Measurements from ENCODE around the gene USP44. TPM values are rescaled to one million over a fixed set of nuclear protein-coding genes. Genes with fewer than 3 reads are reported as not detected.
"Not testable (repeated sequence)": the region's sequence is repeated elsewhere in the genome, so short reads cannot be mapped to it uniquely, and the experiment has no call there.

Gene USP44
- 2.9 TPM for total RNA-seq

- DNase-seq (ENCODE audit: low spot score), result no peak
Measured at GRCh38 chr12:95551305-95551704, at the start of gene USP44. Gene USP44 (minus strand): TSS chr12:95551476. CDS start chr12:95534256, 17,220 bp downstream.

GRCh38 chr12:95600567-95600966, 49.3 kb upstream of the USP44 start:
- no peak for DNase-seq (ENCODE audit: low spot score)

- no peak for DNase-seq (ENCODE audit: low spot score)
Measured at GRCh38 chr12:95599880-95600279, 48.6 kb upstream of the USP44 start.

DNA sequence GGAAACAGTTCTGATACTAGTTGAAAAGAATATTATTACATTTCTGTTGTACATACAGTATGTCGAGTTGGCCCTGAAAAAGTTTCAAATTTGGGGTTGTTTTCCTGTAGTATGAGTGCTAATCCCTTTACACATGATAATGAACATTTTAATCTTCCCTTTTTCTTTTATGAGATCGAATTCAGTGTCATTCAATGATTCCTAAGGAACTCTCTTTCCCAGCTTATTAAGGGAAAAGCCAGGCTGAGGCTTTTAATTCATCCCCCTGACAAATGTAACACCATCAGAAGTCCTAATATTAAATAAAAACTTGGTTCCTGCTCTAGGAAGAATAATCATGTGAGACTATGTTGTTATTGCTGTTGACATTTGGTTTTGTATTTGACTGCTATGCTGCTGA, 42.9 kb upstream of the USP44 start:
- DNase-seq (ENCODE audit: low spot score), result no peak

DNA sequence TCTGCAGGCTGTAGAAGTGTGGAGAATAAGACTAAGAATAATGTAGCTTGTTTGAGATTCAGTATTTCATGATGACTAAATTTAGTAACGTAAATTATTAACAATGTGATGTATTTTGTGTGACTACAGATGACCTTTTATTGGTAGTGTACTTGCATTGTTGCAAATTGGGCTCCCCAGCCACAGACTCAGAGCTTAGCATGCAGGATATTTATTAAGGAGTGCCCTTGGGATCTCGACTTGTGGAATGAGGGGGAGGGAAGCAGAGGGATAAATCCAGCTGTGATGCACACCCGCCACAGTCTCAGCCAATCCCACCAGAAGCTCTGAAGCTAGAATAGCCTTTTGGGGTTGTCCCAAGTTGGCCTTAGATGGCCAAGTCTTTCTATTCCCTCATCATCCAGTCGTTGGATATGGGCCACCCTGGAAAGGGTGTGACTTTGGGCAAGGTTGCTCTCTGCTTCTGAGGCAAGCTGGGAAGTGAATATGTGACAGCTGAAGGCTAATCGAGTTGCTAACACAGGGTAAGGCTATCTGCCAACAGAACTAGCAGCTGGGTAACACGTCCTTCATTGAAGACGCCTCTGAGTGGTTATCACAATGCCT, 42.1 kb upstream of the USP44 start:
- peak; percentile 49 for DNase-seq (ENCODE audit: low spot score)

GRCh38 chr12:95591731-95592130, 40.5 kb upstream of the USP44 start:
- DNase-seq (ENCODE audit: low spot score), result no peak

DNA sequence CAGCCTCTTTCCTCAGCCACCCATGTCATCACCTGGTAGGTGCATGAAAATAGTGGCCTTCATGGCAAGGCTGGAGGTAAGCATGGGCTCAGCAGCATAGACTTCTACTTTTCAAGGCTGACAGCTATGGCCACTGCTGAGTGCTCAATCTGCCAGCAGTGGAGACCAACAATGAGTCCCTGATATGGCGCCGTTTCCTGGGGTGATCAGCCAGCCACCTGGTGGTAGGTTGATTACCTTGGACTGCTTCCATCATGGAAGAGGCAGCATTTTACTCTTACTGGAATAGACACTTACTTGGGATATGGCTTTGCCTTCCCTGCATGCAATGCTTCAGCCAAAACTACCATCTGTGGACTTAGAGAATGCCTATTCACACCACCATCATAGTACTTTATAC, 39.5 kb upstream of the USP44 start:
- no peak for DNase-seq (ENCODE audit: low spot score)

- DNase-seq (ENCODE audit: low spot score), result no peak
Measured at GRCh38 chr12:95583933-95584332, 32.7 kb upstream of the USP44 start.

DNA sequence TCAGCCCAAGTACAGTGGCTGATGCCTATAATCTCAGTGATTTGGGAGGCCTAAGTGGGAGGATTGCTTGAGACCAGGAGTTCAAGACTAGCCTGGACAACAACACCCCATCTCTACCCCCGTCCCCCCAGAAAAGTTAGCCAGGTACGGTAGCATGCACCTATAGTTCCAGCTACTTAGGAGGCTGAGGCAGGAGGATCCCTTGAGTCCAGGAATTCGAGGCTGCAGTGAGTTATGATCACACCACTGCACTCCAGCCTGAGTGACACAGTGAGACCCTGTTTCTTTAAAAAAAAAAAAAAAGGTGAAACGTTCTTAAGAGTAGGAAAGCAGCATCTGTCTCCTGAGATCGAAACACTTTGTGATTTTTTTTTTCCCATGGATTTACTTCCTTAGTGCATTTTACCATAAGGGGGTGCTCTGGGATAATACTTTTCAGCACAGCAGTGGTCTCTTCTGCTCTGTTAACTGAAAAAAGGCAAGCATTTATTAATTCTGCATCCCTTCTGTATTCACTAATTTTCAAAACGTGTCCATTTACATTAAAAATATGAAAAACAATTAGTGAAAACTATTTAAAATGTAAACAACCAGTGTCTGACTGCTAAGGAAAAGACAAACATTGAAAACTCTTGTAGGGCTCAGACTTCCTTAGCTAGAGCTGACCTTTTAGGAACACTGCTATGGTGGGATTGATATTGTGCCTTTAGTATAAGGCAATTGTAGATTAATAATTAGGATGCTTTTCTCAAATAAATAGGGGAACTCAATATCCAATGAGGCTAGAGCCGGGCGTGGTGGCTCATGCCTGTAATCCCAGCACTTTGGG, 31.2 kb upstream of the USP44 start:
- DNase-seq (ENCODE audit: low spot score), result no peak

GRCh38 chr12:95577820-95578219, 26.5 kb upstream of the USP44 start:
- DNase-seq (ENCODE audit: low spot score), result no peak

- DNase-seq (ENCODE audit: low spot score), result no peak
Measured at GRCh38 chr12:95574799-95575452, 23.6 kb upstream of the USP44 start.

DNA sequence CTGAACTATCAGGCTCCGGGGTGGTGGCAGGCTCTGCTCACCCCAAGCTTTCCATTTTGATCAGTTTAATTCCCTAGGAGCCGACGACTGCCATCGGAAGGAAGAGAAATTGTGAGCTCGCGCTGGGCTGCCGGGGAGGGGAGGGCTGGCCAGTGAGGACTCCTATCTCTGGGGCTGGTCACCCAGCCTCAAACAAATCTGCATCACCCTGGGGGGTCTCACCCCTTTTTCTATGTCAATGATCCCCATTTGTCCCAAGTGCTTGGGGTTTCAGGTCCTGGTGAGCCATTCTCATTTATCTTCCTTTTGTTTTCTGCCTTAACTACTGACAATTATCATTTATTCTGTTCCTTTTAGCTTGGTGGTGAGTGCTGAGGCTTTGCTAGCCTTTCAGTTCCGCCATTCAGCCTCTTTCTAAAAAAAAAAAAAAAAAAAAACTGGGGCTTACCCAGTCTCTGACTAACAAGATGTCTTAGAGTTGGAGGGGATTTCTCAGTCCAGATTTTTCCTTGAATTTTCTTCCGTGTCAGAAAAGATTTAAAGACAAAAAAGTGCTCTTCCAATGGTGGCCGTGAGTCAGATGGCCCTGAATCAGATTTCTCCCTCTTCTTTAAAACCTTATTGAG, 22.8 kb upstream of the USP44 start:
- no peak for DNase-seq (ENCODE audit: low spot score)

GRCh38 chr12:95571369-95571768, 20.1 kb upstream of the USP44 start:
- no peak for DNase-seq (ENCODE audit: low spot score)

- not testable (repeated sequence) for DNase-seq (ENCODE audit: low spot score)
Measured at GRCh38 chr12:95568045-95568444, 16.8 kb upstream of the USP44 start.

- no peak for DNase-seq (ENCODE audit: low spot score)
Measured at GRCh38 chr12:95557625-95558024, 6.3 kb upstream of the USP44 start.

GRCh38 chr12:95554532-95555071, 3.3 kb upstream of the USP44 start:
- DNase-seq (ENCODE audit: low spot score), result no peak

DNA sequence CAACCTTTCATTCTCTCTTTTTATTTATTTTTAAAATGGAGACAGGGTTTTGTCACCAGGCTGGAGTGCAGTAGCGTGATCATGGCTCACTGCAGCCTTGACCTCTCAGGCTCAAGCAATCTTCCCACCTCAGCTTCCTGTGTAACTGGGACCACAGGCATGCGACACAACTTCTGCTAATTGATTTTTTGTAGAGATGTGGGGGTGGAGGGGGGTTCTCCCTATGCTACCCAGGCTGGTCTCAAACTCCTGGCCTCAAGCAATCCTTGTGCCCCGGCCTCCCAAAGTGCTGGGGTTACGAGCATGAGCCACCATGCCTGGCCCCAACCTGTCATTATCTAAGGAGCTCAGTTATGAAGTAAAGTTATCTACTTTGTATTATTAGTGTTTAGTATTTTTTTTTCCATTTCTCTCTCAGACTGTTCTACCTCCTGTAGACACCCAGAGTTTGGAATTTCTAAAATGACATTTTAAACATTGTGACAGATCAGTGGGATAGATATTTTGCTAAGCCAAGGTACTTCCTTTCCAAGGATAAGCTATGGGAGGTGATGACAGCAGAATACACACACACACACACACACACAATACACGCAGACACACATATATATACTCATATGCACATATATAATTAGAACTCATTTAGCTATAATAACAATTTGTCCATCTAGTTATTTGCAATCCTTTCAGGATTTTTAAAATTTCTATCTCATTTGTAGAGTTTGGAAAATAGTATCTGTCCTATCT, 2.1 kb upstream of the USP44 start:
- DNase-seq (ENCODE audit: low spot score), result no peak

GRCh38 chr12:95551913-95552516, 739 bp upstream of the USP44 start:
- no peak for DNase-seq (ENCODE audit: low spot score)

GRCh38 chr12:95549392-95550084, 1.7 kb downstream of the USP44 start:
- DNase-seq (ENCODE audit: low spot score), result no peak
